Measurements from ENCODE around the gene CLCNKB. TPM values are rescaled to one million over a fixed set of nuclear protein-coding genes. Genes with fewer than 3 reads are reported as not detected.
A peak's percentile ranks its signal among the peaks of the same experiment; 100 is the strongest.
"Not testable (repeated sequence)": the region's sequence is repeated elsewhere in the genome, so short reads cannot be mapped to it uniquely, and the experiment has no call there.

The CLCNKB gene
- total RNA-seq: 0.35 and 0.60 TPM in 2 replicates

GRCh38 chr1:16043521-16043920 is at the start of gene CLCNKB:
Gene CLCNKB (plus strand): TSS chr1:16043782. CDS start chr1:16044493, 711 bp downstream.
- DNase-seq (ENCODE audit: low read depth): no peak

GRCh38 chr1:15994081-15994480 is 49.5 kb upstream of the CLCNKB start:
- DNase-seq (ENCODE audit: low read depth): no peak

- peak; percentile 29 for DNase-seq (ENCODE audit: low read depth)
Observed at GRCh38 chr1:15994590-15995351, 48.8 kb upstream of the CLCNKB start.

- no peak for DNase-seq (ENCODE audit: low read depth)
Observed at GRCh38 chr1:15997076-15997585, 46.5 kb upstream of the CLCNKB start.

- DNase-seq (ENCODE audit: low read depth): no peak
Observed at GRCh38 chr1:15997637-15998280, 45.8 kb upstream of the CLCNKB start.

GRCh38 chr1:15998929-15999328 is 44.7 kb upstream of the CLCNKB start:
- DNase-seq (ENCODE audit: low read depth): no peak

- not testable (repeated sequence) for DNase-seq (ENCODE audit: low read depth)
Observed at GRCh38 chr1:16001274-16001673, 42.3 kb upstream of the CLCNKB start.

GRCh38 chr1:16005597-16005996 is 38.0 kb upstream of the CLCNKB start:
- DNase-seq (ENCODE audit: low read depth): no peak

GRCh38 chr1:16006010-16006409 is 37.6 kb upstream of the CLCNKB start:
- no peak for DNase-seq (ENCODE audit: low read depth)

GRCh38 chr1:16006552-16007485 is 36.8 kb upstream of the CLCNKB start:
- DNase-seq (ENCODE audit: low read depth): peak; percentile 75

GRCh38 chr1:16007671-16008341 is 35.8 kb upstream of the CLCNKB start:
- no peak for DNase-seq (ENCODE audit: low read depth)

GRCh38 chr1:16009030-16009460 is 34.5 kb upstream of the CLCNKB start:
- peak; percentile 47 for DNase-seq (ENCODE audit: low read depth)

- DNase-seq (ENCODE audit: low read depth): no peak
Observed at GRCh38 chr1:16009678-16010077, 33.9 kb upstream of the CLCNKB start.

- no peak for DNase-seq (ENCODE audit: low read depth)
Observed at GRCh38 chr1:16010837-16011236, 32.7 kb upstream of the CLCNKB start.

- no peak for DNase-seq (ENCODE audit: low read depth)
Observed at GRCh38 chr1:16011936-16012589, 31.5 kb upstream of the CLCNKB start.

GRCh38 chr1:16012590-16013219 is 30.9 kb upstream of the CLCNKB start:
- peak; percentile 73 for DNase-seq (ENCODE audit: low read depth)

GRCh38 chr1:16013220-16013907 is 30.2 kb upstream of the CLCNKB start:
- peak; percentile 69 for DNase-seq (ENCODE audit: low read depth)

GRCh38 chr1:16013908-16014258 is 29.7 kb upstream of the CLCNKB start:
- DNase-seq (ENCODE audit: low read depth): no peak

GRCh38 chr1:16014509-16015482 is 28.8 kb upstream of the CLCNKB start:
- DNase-seq (ENCODE audit: low read depth): peak; percentile 28
